Loucy (cell line): ENCODE measurements around the gene PHKB.
A peak's percentile ranks its signal among the peaks of the same experiment; 100 is the strongest.

Experiments used
- H2AFZ ChIP-seq: fragments of 200-600 bp; sonication (generic); 2 replicates; pipeline ENCODE4 v1.6.0; 2016; ENCODE audit warnings: antibody characterized with exemption, mild to moderate bottlenecking, low read length, moderate library complexity
- H3F3A ChIP-seq: fragments of 200-600 bp; 2 replicates; pipeline ENCODE4 v1.6.0; 2016; ENCODE audit warnings: antibody characterized with exemption, low read depth, mild to moderate bottlenecking
- H3K27me3 ChIP-seq: fragments of 200-600 bp; sonication (generic); 2 replicates; pipeline ENCODE4 v1.6.1; 2014; ENCODE audit warnings: low read length, mild to moderate bottlenecking; ENCODE audit not compliant: insufficient read depth, poor library complexity, severe bottlenecking
- H3K36me3 ChIP-seq: fragments of 200-600 bp; sonication (generic); 2 replicates; pipeline ENCODE4 v1.6.1; 2016; ENCODE audit warnings: low read length; ENCODE audit not compliant: insufficient read depth
- H3K4me1 ChIP-seq: fragments of 200-600 bp; sonication (generic); 2 replicates; pipeline ENCODE4 v1.5.1; 2014; ENCODE audit warnings: low read length, mild to moderate bottlenecking; ENCODE audit not compliant: insufficient read depth, poor library complexity, severe bottlenecking
- H3K4me2 ChIP-seq: fragments of 200-600 bp; sonication (generic); 2 replicates; pipeline ENCODE4 v1.6.0; 2014; ENCODE audit warnings: antibody characterized with exemption, low read length, low read depth, mild to moderate bottlenecking; ENCODE audit not compliant: poor library complexity, severe bottlenecking
- H3K4me3 ChIP-seq: fragments of 200-600 bp; sonication (generic); 2 replicates; pipeline ENCODE4 v1.5.1; 2014; ENCODE audit warnings: low read length, mild to moderate bottlenecking, mixed read lengths; ENCODE audit not compliant: poor library complexity, severe bottlenecking
- H3K79me2 ChIP-seq: fragments of 200-600 bp; sonication (generic); 2 replicates; pipeline ENCODE4 v1.6.1; 2014; ENCODE audit warnings: low read length; ENCODE audit not compliant: insufficient read depth
- H3K9ac ChIP-seq: fragments of 200-600 bp; sonication (generic); 2 replicates; pipeline ENCODE4 v1.6.0; 2014; ENCODE audit warnings: mild to moderate bottlenecking, low read depth, low read length, moderate library complexity; ENCODE audit not compliant: poor library complexity, severe bottlenecking
- H3K9me2 ChIP-seq: fragments of 200-600 bp; sonication (generic); replicated peaks from 2 replicates; pipeline ENCODE4 v1.6.1; 2016; ENCODE audit warnings: low read depth, low read length, mixed read lengths
- H3K9me3 ChIP-seq: fragments of 200-600 bp; sonication (generic); 2 replicates; pipeline ENCODE4 v1.6.1; 2014; ENCODE audit warnings: mild to moderate bottlenecking, antibody characterized with exemption, low read length, low read depth; ENCODE audit not compliant: insufficient read depth
- H4K20me1 ChIP-seq: fragments of 200-600 bp; sonication (generic); 2 replicates; pipeline ENCODE4 v1.6.0; 2014; ENCODE audit warnings: antibody characterized with exemption, low read length, mild to moderate bottlenecking; ENCODE audit not compliant: insufficient read depth, poor library complexity, severe bottlenecking
- EZH2phosphoT487 ChIP-seq: fragments of 200-600 bp; IDR thresholded peaks from 2 replicates; pipeline ENCODE4 v1.6.1; 2018; ENCODE audit warnings: antibody characterized with exemption, mild to moderate bottlenecking, moderate library complexity, borderline replicate concordance
- TF ChIP-seq, protein P1 (sequence below): fragments of 200-600 bp; sonication (generic); conservative IDR thresholded peaks from 2 replicates; pipeline ENCODE4 v1.5.1; 2014; ENCODE audit warnings: mild to moderate bottlenecking, antibody characterized with exemption, low read length

The PHKB gene

DNA sequence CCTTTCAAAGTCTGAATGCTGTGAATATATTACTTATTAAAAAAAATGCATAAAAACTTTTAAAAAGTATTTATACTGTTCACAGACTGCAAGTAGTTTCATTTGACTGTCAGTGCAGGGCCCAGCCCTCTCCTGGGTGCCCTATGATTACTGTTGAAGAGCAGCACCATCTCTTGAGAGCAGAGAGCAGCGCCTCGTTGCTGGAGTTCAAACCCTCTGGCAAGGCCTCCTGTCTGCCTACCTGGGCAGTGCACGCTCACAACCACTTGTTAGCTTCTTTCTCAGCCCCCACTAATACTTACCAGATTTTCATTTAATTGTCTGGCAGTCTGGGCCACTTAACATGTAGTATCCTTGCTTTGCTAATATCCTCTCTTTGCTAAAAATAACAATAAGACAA lies 233.4 kb downstream of the PHKB start:
- Histone ChIP-seq H3K9ac (no peak overlapping the region), H3K36me3 (peaks cover 48% of the 10 kb centered on the region)

DNA sequence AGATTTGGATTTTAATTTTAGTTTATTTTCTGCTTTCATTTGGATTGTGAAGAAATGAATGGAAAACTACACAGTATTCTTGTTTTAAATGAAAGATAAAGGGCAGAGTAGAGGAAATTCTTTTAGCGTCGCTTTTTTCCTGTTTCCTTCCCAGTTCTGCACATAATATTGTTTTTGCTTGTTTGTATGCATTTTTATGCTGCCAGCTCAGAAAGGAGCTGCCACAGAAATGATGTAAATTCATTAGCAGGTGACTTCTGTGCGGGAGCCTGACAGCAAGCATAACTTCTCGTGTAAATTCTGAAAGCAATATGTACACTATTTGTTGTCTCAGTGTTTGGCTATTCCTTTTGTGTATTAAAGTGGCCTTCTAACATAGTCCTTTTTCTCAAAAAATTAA lies 234.6 kb downstream of the PHKB start:
- no peak for TF ChIP-seq EZH2phosphoT487
- TF ChIP-seq, protein P1, sequence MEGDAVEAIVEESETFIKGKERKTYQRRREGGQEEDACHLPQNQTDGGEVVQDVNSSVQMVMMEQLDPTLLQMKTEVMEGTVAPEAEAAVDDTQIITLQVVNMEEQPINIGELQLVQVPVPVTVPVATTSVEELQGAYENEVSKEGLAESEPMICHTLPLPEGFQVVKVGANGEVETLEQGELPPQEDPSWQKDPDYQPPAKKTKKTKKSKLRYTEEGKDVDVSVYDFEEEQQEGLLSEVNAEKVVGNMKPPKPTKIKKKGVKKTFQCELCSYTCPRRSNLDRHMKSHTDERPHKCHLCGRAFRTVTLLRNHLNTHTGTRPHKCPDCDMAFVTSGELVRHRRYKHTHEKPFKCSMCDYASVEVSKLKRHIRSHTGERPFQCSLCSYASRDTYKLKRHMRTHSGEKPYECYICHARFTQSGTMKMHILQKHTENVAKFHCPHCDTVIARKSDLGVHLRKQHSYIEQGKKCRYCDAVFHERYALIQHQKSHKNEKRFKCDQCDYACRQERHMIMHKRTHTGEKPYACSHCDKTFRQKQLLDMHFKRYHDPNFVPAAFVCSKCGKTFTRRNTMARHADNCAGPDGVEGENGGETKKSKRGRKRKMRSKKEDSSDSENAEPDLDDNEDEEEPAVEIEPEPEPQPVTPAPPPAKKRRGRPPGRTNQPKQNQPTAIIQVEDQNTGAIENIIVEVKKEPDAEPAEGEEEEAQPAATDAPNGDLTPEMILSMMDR, result no peak
- H3K36me3 ChIP-seq, result peaks cover 39% of the 10 kb centered on the region; the same call in 1 of the 2 replicates
- no peaks in the 10 kb centered on the region for H3K9me3 ChIP-seq
- peaks cover 23% of the 10 kb centered on the region for H3K4me1 ChIP-seq
- no peak overlapping the region for H3K9ac ChIP-seq
- no peak overlapping the region for H2AFZ ChIP-seq
- no peaks in the 10 kb centered on the region for H4K20me1 ChIP-seq
- no peaks in the 10 kb centered on the region for H3K27me3 ChIP-seq
- H3K9me2 ChIP-seq, result no peaks in the 10 kb centered on the region
- H3K4me3 ChIP-seq, result no peak overlapping the region
- H3F3A ChIP-seq, result no peaks in the 10 kb centered on the region
- H3K79me2 ChIP-seq, result no peaks in the 10 kb centered on the region
- no peak overlapping the region for H3K4me2 ChIP-seq

More for the DNA sequence above, 233.4 kb downstream of the PHKB start:
- no peak overlapping the region for H3K4me3 ChIP-seq
- H3K4me2 ChIP-seq, result no peak overlapping the region
- no peaks in the 10 kb centered on the region for H3F3A ChIP-seq
- no peak overlapping the region for H2AFZ ChIP-seq
- H4K20me1 ChIP-seq, result no peaks in the 10 kb centered on the region
- H3K9me3 ChIP-seq, result no peaks in the 10 kb centered on the region
- no peaks in the 10 kb centered on the region for H3K27me3 ChIP-seq
- peaks cover 23% of the 10 kb centered on the region for H3K4me1 ChIP-seq
- no peaks in the 10 kb centered on the region for H3K79me2 ChIP-seq
- no peaks in the 10 kb centered on the region for H3K9me2 ChIP-seq
- no peak for TF ChIP-seq EZH2phosphoT487
- TF ChIP-seq, protein P1, result 0 out of 2 replicates have a peak, but pooled peaks have one; percentile 12

DNA sequence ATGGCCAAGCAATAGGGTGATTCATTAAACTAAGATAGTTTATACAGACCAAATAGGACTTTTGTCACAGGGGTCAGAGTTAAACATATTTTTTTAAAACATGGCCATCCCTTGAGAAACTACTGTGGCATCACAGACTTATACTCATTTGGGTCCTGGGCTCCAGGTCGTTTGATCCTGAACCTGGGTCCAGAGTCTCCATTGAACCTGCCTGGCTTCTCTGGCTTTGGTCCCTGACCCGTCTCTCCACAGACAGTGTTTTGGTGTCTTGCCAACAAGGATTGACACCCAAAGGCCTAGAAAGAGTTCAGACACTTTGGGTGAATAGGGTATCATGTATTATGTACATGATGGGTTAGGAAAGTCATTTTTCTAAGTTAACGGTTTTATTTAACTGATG lies 236.7 kb downstream of the PHKB start:
- H3F3A ChIP-seq, result no peaks in the 10 kb centered on the region
- H3K4me1 ChIP-seq, result peaks cover 23% of the 10 kb centered on the region
- TF ChIP-seq, protein P1, result no peak
- TF ChIP-seq EZH2phosphoT487, result no peak
- no peak overlapping the region for H3K9ac ChIP-seq
- H3K4me2 ChIP-seq, result no peak overlapping the region
- H3K9me3 ChIP-seq, result no peaks in the 10 kb centered on the region
- H2AFZ ChIP-seq, result no peak overlapping the region
- no peaks in the 10 kb centered on the region for H3K79me2 ChIP-seq
- H3K9me2 ChIP-seq, result no peaks in the 10 kb centered on the region
- peaks cover 35% of the 10 kb centered on the region; the same call in 1 of the 2 replicates for H3K36me3 ChIP-seq
- no peaks in the 10 kb centered on the region for H3K27me3 ChIP-seq
- no peak overlapping the region for H3K4me3 ChIP-seq
- H4K20me1 ChIP-seq, result no peaks in the 10 kb centered on the region
